Keratinocyte (primary cell): ENCODE data around the gene MLN. TPM values are rescaled to one million over a fixed set of nuclear protein-coding genes. Genes with fewer than 3 reads are reported as not detected.

ENCODE experiments used
- DNase-seq: peaks from one replicate; pipeline ENCODE4 v3.0.0-alpha.2; 2011; ENCODE audit warnings: low read depth, missing footprints, low spot score
- FAIRE-seq: peaks from 2 replicates; lab custom pipeline; 2011; peaks lifted over from hg19 to GRCh38; lab: Jason Lieb, UNC
- H2AFZ ChIP-seq: 2 replicates; pipeline ENCODE4 v1.6.0; 2012; ENCODE audit warnings: low read length, control low read depth, inconsistent platforms; ENCODE audit not compliant: control insufficient read depth
- H3K27ac ChIP-seq: 2 replicates; pipeline ENCODE4 v1.5.1; 2011; ENCODE audit warnings: low read length; ENCODE audit not compliant: control insufficient read depth, insufficient read depth
- H3K27me3 ChIP-seq: 3 replicates; pipeline ENCODE4 v1.6.0; 2011; ENCODE audit warnings: low read length; ENCODE audit not compliant: control insufficient read depth, insufficient read depth; ENCODE audit errors: extremely low read depth
- H3K36me3 ChIP-seq, 2 experiments: 2 replicates in 1 of 2; 3 replicates in 1 of 2; pipeline ENCODE4 v1.5.1; 2011; ENCODE audit warnings: low read length in 2 of 2, mild to moderate bottlenecking in 1 of 2; ENCODE audit not compliant: control insufficient read depth in 2 of 2, insufficient read depth in 2 of 2; ENCODE audit errors: extremely low read depth in 1 of 2
- H3K4me1 ChIP-seq: 3 replicates; pipeline ENCODE4 v1.5.1; 2011; ENCODE audit warnings: low read length; ENCODE audit not compliant: control insufficient read depth, insufficient read depth; ENCODE audit errors: extremely low read depth
- H3K4me2 ChIP-seq: 3 replicates; pipeline ENCODE4 v1.6.0; 2011; ENCODE audit warnings: low read depth, low read length; ENCODE audit not compliant: control insufficient read depth, insufficient read depth; ENCODE audit errors: extremely low read depth
- H3K4me3 ChIP-seq, 3 experiments: fragments of 200-600 bp in 1 of 3; sonication (generic) in 1 of 3; 2 replicates in 2 of 3; 3 replicates in 1 of 3; pipeline ENCODE4 v1.5.1; 2011 to 2016; ENCODE audit warnings: low read length in 3 of 3, mild to moderate bottlenecking in 3 of 3, control low read depth in 2 of 3, inconsistent platforms in 1 of 3, low read depth in 1 of 3, mixed read lengths in 1 of 3, mixed run types in 1 of 3, moderate library complexity in 1 of 3; ENCODE audit not compliant: control insufficient read depth in 2 of 3, insufficient read depth in 2 of 3; ENCODE audit errors: extremely low read depth in 1 of 3
- H3K79me2 ChIP-seq: 2 replicates; pipeline ENCODE4 v1.6.0; 2012; ENCODE audit warnings: low read length; ENCODE audit not compliant: control insufficient read depth, insufficient read depth
- H3K9ac ChIP-seq: 3 replicates; pipeline ENCODE4 v1.6.0; 2011; ENCODE audit warnings: low read length; ENCODE audit not compliant: control insufficient read depth, insufficient read depth; ENCODE audit errors: extremely low read depth
- H3K9me1 ChIP-seq: 3 replicates; pipeline ENCODE4 v1.6.0; 2011; ENCODE audit warnings: low read length; ENCODE audit not compliant: control insufficient read depth, insufficient read depth; ENCODE audit errors: extremely low read depth
- H3K9me3 ChIP-seq: 2 replicates; pipeline ENCODE4 v1.5.1; 2012; ENCODE audit warnings: low read depth, low read length; ENCODE audit not compliant: control insufficient read depth
- H4K20me1 ChIP-seq: 3 replicates; pipeline ENCODE4 v1.6.0; 2011; ENCODE audit warnings: low read length; ENCODE audit not compliant: control insufficient read depth, insufficient read depth; ENCODE audit errors: extremely low read depth
- EZH2 ChIP-seq: IDR thresholded peaks from one replicate; pipeline ENCODE4 v1.6.1; 2012; ENCODE audit warnings: inconsistent platforms, mild to moderate bottlenecking, low read length, moderate library complexity
- dilution Hi-C: fragments of 300-500 bp; cut with MboI; formaldehyde crosslinking; loops from one replicate; pipeline ENCODE4 v1.7.0; 2020; ENCODE audit warnings: low sequenced_read_pairs; ENCODE audit not compliant: extremely low pct_ligation_motif_present
- polyA plus RNA-seq, 5 experiments: library from polyadenylated mRNA; depleted of rRNA in 3 of 5; stranded (reverse) in 3 of 5; stranded (forward) in 1 of 5; unstranded in 1 of 5; fragments of >200 nt; gene quantifications; 1 replicate in 1 of 5; 2 replicates in 3 of 5; 3 replicates in 1 of 5; pipeline versions ENCODE4 v1.2.1 to v1.2.3, GENCODE V29; 2011 to 2012; ENCODE audit warnings: missing spikeins in 2 of 5, low read depth in 1 of 5, low replicate concordance in 1 of 5
- TF ChIP-seq, protein P1 (sequence below), 3 experiments: IDR thresholded peaks in 1 of 3; conservative IDR thresholded peaks in 1 of 3; optimal IDR thresholded peaks in 1 of 3; 2 replicates in 2 of 3; 3 replicates in 1 of 3; pipeline versions ENCODE3 to v1.5.1; 2011; ENCODE audit warnings: low read length in 3 of 3, mild to moderate bottlenecking in 3 of 3, moderate library complexity in 2 of 3, control low read depth in 1 of 3, inconsistent platforms in 1 of 3; ENCODE audit not compliant: insufficient read depth in 2 of 3; ENCODE audit errors: extremely low read depth in 1 of 3

The MLN gene
- polyA plus RNA-seq, 1 donor (not counting 4 experiments of a cell fraction or from before 2014, with no cell fraction given) = not detected

DNA sequence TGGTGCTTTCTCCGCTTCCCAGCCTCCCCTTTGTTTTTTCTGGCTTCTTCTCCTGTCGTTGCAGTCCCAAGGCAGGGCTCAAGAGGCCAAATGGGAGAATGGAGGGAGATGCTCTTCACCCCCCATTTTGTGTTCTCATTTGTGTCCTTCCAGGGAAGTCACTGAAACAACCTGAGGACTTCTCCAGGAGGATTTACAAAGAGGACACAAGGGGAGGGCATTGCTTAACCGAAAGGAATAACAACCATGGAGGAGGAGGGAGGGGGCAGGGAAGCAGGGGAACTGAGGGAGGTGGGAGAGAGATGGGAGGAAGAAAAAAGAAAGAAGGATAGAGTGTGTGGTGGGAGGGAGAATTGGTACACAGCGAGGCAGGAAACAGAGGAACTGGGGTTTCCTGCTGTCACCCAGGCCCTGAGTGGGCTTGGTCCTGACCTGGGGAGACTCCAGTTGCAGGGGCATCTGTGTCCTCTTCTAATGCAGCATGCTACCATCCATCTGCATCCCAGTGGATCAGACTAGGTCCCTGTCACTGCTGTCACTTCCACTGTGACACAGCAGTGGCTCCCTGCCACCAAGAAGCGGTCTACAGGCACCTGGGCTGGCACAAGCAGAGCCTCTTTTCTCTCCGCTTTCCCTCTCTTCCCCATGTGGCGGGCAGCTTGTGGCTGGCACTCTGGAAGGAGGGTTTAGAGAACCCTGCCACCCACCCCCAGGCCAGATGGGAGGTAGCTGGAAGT is 17.1 kb upstream of the MLN start:
- DNase-seq (no peak), FAIRE-seq (no peak)
- Histone ChIP-seq H3K36me3 (no peaks in the 10 kb centered on the region), H3K9me3 (no peaks in the 10 kb centered on the region), H3K9ac (no peak overlapping the region), H3K27me3 (peaks cover 9% of the 10 kb centered on the region), H3K27ac (no peak overlapping the region), H2AFZ (no peak overlapping the region), H3K79me2 (no peaks in the 10 kb centered on the region), H3K4me3 (no peak overlapping the region), H4K20me1 (no peaks in the 10 kb centered on the region), H3K9me1 (no peaks in the 10 kb centered on the region), H3K4me1 (peaks cover 7% of the 10 kb centered on the region), H3K4me2 (no peak overlapping the region)
- dilution Hi-C loops = no loop called here
- no peak for TF ChIP-seq EZH2
- TF ChIP-seq, protein P1, sequence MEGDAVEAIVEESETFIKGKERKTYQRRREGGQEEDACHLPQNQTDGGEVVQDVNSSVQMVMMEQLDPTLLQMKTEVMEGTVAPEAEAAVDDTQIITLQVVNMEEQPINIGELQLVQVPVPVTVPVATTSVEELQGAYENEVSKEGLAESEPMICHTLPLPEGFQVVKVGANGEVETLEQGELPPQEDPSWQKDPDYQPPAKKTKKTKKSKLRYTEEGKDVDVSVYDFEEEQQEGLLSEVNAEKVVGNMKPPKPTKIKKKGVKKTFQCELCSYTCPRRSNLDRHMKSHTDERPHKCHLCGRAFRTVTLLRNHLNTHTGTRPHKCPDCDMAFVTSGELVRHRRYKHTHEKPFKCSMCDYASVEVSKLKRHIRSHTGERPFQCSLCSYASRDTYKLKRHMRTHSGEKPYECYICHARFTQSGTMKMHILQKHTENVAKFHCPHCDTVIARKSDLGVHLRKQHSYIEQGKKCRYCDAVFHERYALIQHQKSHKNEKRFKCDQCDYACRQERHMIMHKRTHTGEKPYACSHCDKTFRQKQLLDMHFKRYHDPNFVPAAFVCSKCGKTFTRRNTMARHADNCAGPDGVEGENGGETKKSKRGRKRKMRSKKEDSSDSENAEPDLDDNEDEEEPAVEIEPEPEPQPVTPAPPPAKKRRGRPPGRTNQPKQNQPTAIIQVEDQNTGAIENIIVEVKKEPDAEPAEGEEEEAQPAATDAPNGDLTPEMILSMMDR (optimal IDR thresholded peaks at IDR 0.05 in 1 of 3, IDR thresholded peaks at IDR 0.05 in 1 of 3, conservative IDR thresholded peaks at IDR 0.05 in 1 of 3; ENCODE audit: extremely low read depth in 1 of 3, insufficient read depth in 2 of 3, low read length in 3 of 3) = no peak

DNA sequence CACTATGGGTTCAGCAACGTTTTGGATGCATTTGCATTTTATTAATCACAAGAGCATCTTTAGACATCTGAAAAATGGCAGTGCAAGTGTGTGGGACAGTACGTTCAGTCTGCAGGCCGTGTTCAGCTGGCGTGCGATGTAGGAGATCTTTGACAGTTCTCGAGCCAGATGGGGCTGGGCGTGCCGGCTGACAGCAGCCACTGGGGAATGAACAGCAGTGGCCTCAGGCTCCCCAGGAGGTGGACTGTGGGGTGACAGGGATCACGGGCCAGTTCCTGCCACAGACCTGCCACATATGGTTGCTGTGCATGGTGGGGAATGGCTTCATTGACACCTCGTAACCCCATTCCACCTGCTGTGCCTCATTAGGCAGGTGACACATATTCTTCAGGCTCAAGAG is 16.4 kb upstream of the MLN start:
- no peaks in the 10 kb centered on the region for H4K20me1 ChIP-seq

More for the DNA sequence above, 16.4 kb upstream of the MLN start:
- Histone ChIP-seq H3K79me2 (no peaks in the 10 kb centered on the region), H3K36me3 (no peaks in the 10 kb centered on the region), H2AFZ (no peak overlapping the region), H3K27me3 (peaks cover 11% of the 10 kb centered on the region), H3K9me1 (no peaks in the 10 kb centered on the region), H3K27ac (no peak overlapping the region), H3K4me2 (no peak overlapping the region), H3K9ac (no peak overlapping the region), H3K9me3 (no peaks in the 10 kb centered on the region), H3K4me1 (peaks cover 7% of the 10 kb centered on the region), H3K4me3 (no peak overlapping the region)
- dilution Hi-C loops = no loop called here
- no peak for FAIRE-seq
- TF ChIP-seq, protein P1 (optimal IDR thresholded peaks at IDR 0.05 in 1 of 3, IDR thresholded peaks at IDR 0.05 in 1 of 3, conservative IDR thresholded peaks at IDR 0.05 in 1 of 3; ENCODE audit: extremely low read depth in 1 of 3, insufficient read depth in 2 of 3, low read length in 3 of 3) = no peak
- TF ChIP-seq EZH2 = no peak
- no peak for DNase-seq
